Sciatic nerve (tissue), 2 donors: ENCODE results near the gene GKAP1. TPM values are rescaled to one million over a fixed set of nuclear protein-coding genes. Genes with fewer than 3 reads are reported as not detected.
"Not testable (repeated sequence)": the region's sequence is repeated elsewhere in the genome, so short reads cannot be mapped to it uniquely, and the experiment has no call there.

Experiments
- ATAC-seq: fragments of 200-7000 bp; cut with Tn5 transposase; one replicate; pipeline ENCODE4 v1.9.1; 2020; ENCODE audit warnings: mild to moderate bottlenecking, moderate library complexity
- DNase-seq: peaks from one replicate; pipeline ENCODE4 v3.0.0-alpha.2; 2020; ENCODE audit warnings: low spot score
- intact Hi-C: fragments of 100-400 bp; cut with DNase I; formaldehyde crosslinking; loops from one replicate; pipeline ENCODE4 v1.14.2; 2022
- total RNA-seq: library from RNA; stranded (reverse); fragmentation: NEBNext Ultra II Directional; extraction: Animal tissue kit (Norgen Biotek cat#: 25700); gene quantifications from one replicate; pipeline ENCODE4 v1.2.1, GENCODE V29; 2021
- donor health status: DM: no; HTN: no; CAD: no.
- donor health status: DM: no; HTN: no; CAD: no.

GKAP1 gene
- total RNA-seq = 11.5 TPM

GRCh38 chr9:83817356-83818278, at the start of gene GKAP1:
TSS of gene GKAP1 (minus strand) at chr9:83817769. CDS start at chr9:83806517, 11,252 bp downstream.
- ATAC-seq = peak; percentile 90
- DNase-seq = peak; percentile 80
- intact Hi-C loops = not testable (repeated sequence)

GRCh38 chr9:83849895-83850294, 32.3 kb upstream of the GKAP1 start:
- DNase-seq, intact Hi-C loops, ATAC-seq: not testable (repeated sequence)

- intact Hi-C loops, DNase-seq: not testable (repeated sequence)
- peak; percentile 75 for ATAC-seq
Observed at GRCh38 chr9:83837070-83837643, 19.6 kb upstream of the GKAP1 start.

GRCh38 chr9:83830426-83831071, 13.0 kb upstream of the GKAP1 start:
- ATAC-seq, intact Hi-C loops, DNase-seq: not testable (repeated sequence)

GRCh38 chr9:83824986-83825623, 7.5 kb upstream of the GKAP1 start:
- intact Hi-C loops, ATAC-seq: not testable (repeated sequence)

GRCh38 chr9:83817011-83817355, 586 bp downstream of the GKAP1 start:
- DNase-seq = peak; percentile 63
- intact Hi-C loops, ATAC-seq: not testable (repeated sequence)

More at GRCh38 chr9:83824986-83825623, 7.5 kb upstream of the GKAP1 start:
- not testable (repeated sequence) for DNase-seq

- DNase-seq, ATAC-seq, intact Hi-C loops: not testable (repeated sequence)
Observed at GRCh38 chr9:83815120-83815519, 2.4 kb downstream of the GKAP1 start.

- intact Hi-C loops, ATAC-seq, DNase-seq: not testable (repeated sequence)
Observed at GRCh38 chr9:83809213-83809612, 8.4 kb downstream of the GKAP1 start.

- DNase-seq, ATAC-seq, intact Hi-C loops: not testable (repeated sequence)
Observed at GRCh38 chr9:83804454-83804853, 13.1 kb downstream of the GKAP1 start.

GRCh38 chr9:83803941-83804340, 13.6 kb downstream of the GKAP1 start:
- ATAC-seq, intact Hi-C loops, DNase-seq: not testable (repeated sequence)

- no peak for DNase-seq
- ATAC-seq = no peak
- intact Hi-C loops = no loop called here
Observed at GRCh38 chr9:83800236-83801033, 17.1 kb downstream of the GKAP1 start.

- intact Hi-C loops = no loop called here
- DNase-seq = no peak
- ATAC-seq = no peak
Observed at GRCh38 chr9:83794051-83794450, 23.5 kb downstream of the GKAP1 start.

- DNase-seq (no peak), ATAC-seq (no peak)
- intact Hi-C loops = no loop called here
Observed at GRCh38 chr9:83792746-83793145, 24.8 kb downstream of the GKAP1 start.

GRCh38 chr9:83778164-83778563, 39.4 kb downstream of the GKAP1 start:
- intact Hi-C loops = no loop called here
- DNase-seq = no peak
- ATAC-seq = no peak

GRCh38 chr9:83775932-83776331, 41.6 kb downstream of the GKAP1 start:
- intact Hi-C loops = no loop called here
- DNase-seq = no peak
- ATAC-seq = no peak

- intact Hi-C loops = no loop called here
- ATAC-seq = no peak
- DNase-seq = no peak
Observed at GRCh38 chr9:83772860-83773259, 44.7 kb downstream of the GKAP1 start.

GRCh38 chr9:83765376-83765775, 52.2 kb downstream of the GKAP1 start:
- ATAC-seq (no peak), DNase-seq (no peak)
- intact Hi-C loops = no loop called here

GRCh38 chr9:83754383-83754977, 63.1 kb downstream of the GKAP1 start:
- ATAC-seq (no peak), DNase-seq (no peak)
- intact Hi-C loops = no loop called here
